Measurements from ENCODE around the gene SERPINE2.
"Not testable (repeated sequence)": the region's sequence is repeated elsewhere in the genome, so short reads cannot be mapped to it uniquely, and the experiment has no call there.

SERPINE2 gene

DNA sequence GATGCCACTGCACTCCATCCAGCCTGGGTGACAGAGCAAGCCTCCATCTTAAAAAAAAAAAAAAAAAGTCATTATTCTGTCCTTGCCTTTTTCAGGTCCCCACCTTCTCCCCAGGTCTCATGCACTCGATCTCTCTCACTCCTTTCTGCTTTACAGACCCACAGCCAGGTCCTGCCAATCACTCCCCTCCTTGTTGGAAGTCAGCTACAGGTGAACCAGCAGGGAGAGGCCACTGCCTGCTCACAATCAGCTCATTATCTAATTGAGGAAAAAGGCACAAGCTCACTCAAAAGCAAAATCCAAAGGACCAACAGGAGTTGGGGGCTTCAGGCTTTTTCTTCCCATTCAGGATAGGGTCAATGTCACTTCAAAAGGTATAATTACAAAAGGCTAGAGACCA, 96.0 kb downstream of the SERPINE2 start:
- Histone ChIP-seq H3K27me3 (ENCODE audit: control insufficient read depth, insufficient read depth, low read length) (no peaks in the 10 kb centered on the region), H3K9me3 (ENCODE audit: control insufficient read depth, low read length) (no peaks in the 10 kb centered on the region), H3K4me3 (ENCODE audit: low read depth, low read length) (peak overlapping the region; percentile 86), H3K4me1 (peaks cover 10% of the 10 kb centered on the region), H3K79me2 (peaks cover 58% of the 10 kb centered on the region), H3K36me3 (ENCODE audit: control insufficient read depth, insufficient read depth, low read length) (no peaks in the 10 kb centered on the region), H3K9ac (no peak overlapping the region), H3K27ac (no peak overlapping the region), H2AFZ (no peak overlapping the region), H3K4me2 (ENCODE audit: low read length) (peak overlapping the region; percentile 95)
- no peak for TF ChIP-seq CTCF (IDR thresholded peaks at IDR 0.05)

GRCh38 chr2:223941579-223942277, 97.4 kb downstream of the SERPINE2 start:
- H2AFZ ChIP-seq, result no peak overlapping the region
- no peak overlapping the region for H3K4me3 ChIP-seq (ENCODE audit: low read depth, low read length)
- no peak overlapping the region for H3K4me2 ChIP-seq (ENCODE audit: low read length)
- H3K36me3 ChIP-seq (ENCODE audit: control insufficient read depth, insufficient read depth, low read length), result no peaks in the 10 kb centered on the region
- no peaks in the 10 kb centered on the region for H3K9me3 ChIP-seq (ENCODE audit: control insufficient read depth, low read length)
- peaks cover 4% of the 10 kb centered on the region for H3K4me1 ChIP-seq
- no peak for TF ChIP-seq CTCF (IDR thresholded peaks at IDR 0.05)
- no peak overlapping the region for H3K9ac ChIP-seq
- peaks cover 56% of the 10 kb centered on the region for H3K79me2 ChIP-seq
- no peaks in the 10 kb centered on the region for H3K27me3 ChIP-seq (ENCODE audit: control insufficient read depth, insufficient read depth, low read length)
- no peak overlapping the region for H3K27ac ChIP-seq

DNA sequence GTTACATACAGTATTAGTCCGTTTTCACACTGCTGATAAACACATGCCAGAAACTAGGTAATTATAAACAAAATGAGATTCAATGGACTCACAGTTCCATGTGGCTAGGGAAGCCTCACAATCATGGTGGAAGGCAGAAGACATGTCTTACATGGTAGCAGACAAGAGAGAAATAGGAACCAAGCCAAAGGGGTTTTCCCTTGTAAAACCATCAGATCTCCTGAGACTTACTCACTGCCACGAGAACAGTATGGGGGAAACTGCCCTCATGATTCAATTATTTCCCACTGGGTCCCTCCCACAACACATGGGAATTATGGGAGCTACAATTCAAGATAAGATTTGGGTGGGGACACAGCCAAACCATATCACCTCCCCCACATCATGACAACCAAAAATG, 99.6 kb downstream of the SERPINE2 start:
- not testable (repeated sequence) for H3K4me3 ChIP-seq (ENCODE audit: low read depth, low read length); H3K4me2 ChIP-seq (ENCODE audit: low read length); H2AFZ ChIP-seq; H3K36me3 ChIP-seq (ENCODE audit: control insufficient read depth, insufficient read depth, low read length); H3K27me3 ChIP-seq (ENCODE audit: control insufficient read depth, insufficient read depth, low read length); H3K27ac ChIP-seq; H3K9ac ChIP-seq; H3K9me3 ChIP-seq (ENCODE audit: control insufficient read depth, low read length)
- peaks cover 18% of the 10 kb centered on the region for H3K4me1 ChIP-seq
- H3K79me2 ChIP-seq, result peaks cover 61% of the 10 kb centered on the region

DNA sequence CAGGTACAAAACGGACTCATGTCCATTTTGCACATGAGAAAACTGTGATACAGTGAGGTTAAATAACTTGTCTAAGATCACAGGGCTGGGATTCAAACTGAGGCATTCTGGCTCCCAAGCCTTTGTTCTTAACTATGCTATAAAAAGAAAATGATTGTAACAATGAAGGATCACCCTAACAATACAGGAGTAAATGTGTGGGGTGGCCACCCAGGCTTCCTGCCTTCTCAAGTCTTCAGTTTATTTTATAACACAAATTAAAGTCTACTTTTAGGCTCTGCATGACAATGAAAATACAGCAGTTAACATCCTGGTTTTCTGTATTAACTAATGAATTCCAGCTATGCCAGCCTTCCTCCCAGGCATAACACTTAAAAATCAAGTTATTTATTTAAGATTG, 101.6 kb downstream of the SERPINE2 start:
- H3K4me3 ChIP-seq (ENCODE audit: low read depth, low read length), result no peak overlapping the region

GRCh38 chr2:223936862-223937326, 102.2 kb downstream of the SERPINE2 start:
- no peak overlapping the region for H2AFZ ChIP-seq
- no peaks in the 10 kb centered on the region for H3K27me3 ChIP-seq (ENCODE audit: control insufficient read depth, insufficient read depth, low read length)
- no peak overlapping the region for H3K4me3 ChIP-seq (ENCODE audit: low read depth, low read length)
- H3K4me2 ChIP-seq (ENCODE audit: low read length), result no peak overlapping the region
- no peaks in the 10 kb centered on the region for H3K36me3 ChIP-seq (ENCODE audit: control insufficient read depth, insufficient read depth, low read length)
- no peaks in the 10 kb centered on the region for H3K9me3 ChIP-seq (ENCODE audit: control insufficient read depth, low read length)
- H3K79me2 ChIP-seq, result peaks cover 59% of the 10 kb centered on the region
- H3K4me1 ChIP-seq, result peaks cover 22% of the 10 kb centered on the region
- TF ChIP-seq CTCF (IDR thresholded peaks at IDR 0.05), result no peak
- H3K27ac ChIP-seq, result peak overlapping the region; percentile 30
- no peak overlapping the region for H3K9ac ChIP-seq

More for the DNA sequence above, 101.6 kb downstream of the SERPINE2 start:
- H3K27me3 ChIP-seq (ENCODE audit: control insufficient read depth, insufficient read depth, low read length), result no peaks in the 10 kb centered on the region
- no peak overlapping the region for H3K9ac ChIP-seq
- H3K27ac ChIP-seq, result no peak overlapping the region
- H2AFZ ChIP-seq, result no peak overlapping the region
- peaks cover 22% of the 10 kb centered on the region for H3K4me1 ChIP-seq
- no peaks in the 10 kb centered on the region for H3K9me3 ChIP-seq (ENCODE audit: control insufficient read depth, low read length)
- H3K79me2 ChIP-seq, result peaks cover 58% of the 10 kb centered on the region
- H3K36me3 ChIP-seq (ENCODE audit: control insufficient read depth, insufficient read depth, low read length), result no peaks in the 10 kb centered on the region
- H3K4me2 ChIP-seq (ENCODE audit: low read length), result no peak overlapping the region
- no peak for TF ChIP-seq CTCF (IDR thresholded peaks at IDR 0.05)
